ENCODE data around the gene DUSP22.

The DUSP22 gene

DNA sequence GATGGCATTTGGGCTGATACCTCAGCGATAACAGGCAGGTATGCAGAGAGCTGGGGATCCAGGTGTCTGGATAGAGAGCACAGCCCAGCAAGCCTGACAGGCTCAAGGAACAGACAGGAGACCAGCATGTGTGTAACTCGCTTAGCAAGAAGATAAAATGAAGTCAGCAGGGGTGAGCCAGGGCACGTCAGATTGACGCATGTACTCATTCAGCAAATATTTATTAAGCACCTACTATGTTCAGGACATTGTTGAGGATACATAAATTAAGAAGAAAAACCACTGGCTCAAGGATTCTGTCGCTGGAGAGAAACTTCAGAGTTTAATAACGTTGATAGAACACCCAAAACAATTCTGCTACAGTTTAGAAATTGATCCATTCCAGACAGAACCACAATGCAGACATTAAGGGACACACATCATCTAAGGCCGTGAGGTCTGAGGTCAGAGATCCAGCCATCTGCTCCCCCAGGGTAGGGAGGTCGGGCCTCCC, 1.0 kb upstream of the DUSP22 start:
- WGBS, result 61% methylated on average over 8 of the region's 8 CpGs
- Histone ChIP-seq H2BK15ac (ENCODE audit: low read depth, poor library complexity, severe bottlenecking) (no peak overlapping the region), H2AK5ac (ENCODE audit: low read length, severe bottlenecking) (no peak overlapping the region), H3K36me3 (ENCODE audit: control insufficient read depth in 1 of 2, insufficient read depth in 2 of 2, low read depth in 1 of 2, low read length in 2 of 2) (no peaks in the 10 kb centered on the region), H2BK5ac (ENCODE audit: low read depth, low read length, poor library complexity, severe bottlenecking) (no peak overlapping the region), H2AFZ (ENCODE audit: low read depth, low read length) (peak overlapping the region; percentile 59), H3K23ac (ENCODE audit: low read length in 2 of 2) (no peak overlapping the region), H3K4me1 (ENCODE audit: control insufficient read depth, insufficient read depth, low read depth, low read length) (peaks cover 3% of the 10 kb centered on the region), H3K4me3 (ENCODE audit: insufficient read depth in 1 of 2, low read depth in 1 of 2, low read length in 2 of 2) (peak overlapping the region; percentile 84 to 86), H4K8ac (ENCODE audit: low read length) (peak overlapping the region; percentile 92), H2BK12ac (ENCODE audit: low read length in 2 of 2) (no peak overlapping the region), H3K14ac (ENCODE audit: low read length in 2 of 2) (peak overlapping the region in 1 of 2 experiments; percentile 37), H3K27ac (ENCODE audit: low read length, poor library complexity, severe bottlenecking) (peak overlapping the region; percentile 89), H3K18ac (ENCODE audit: low read depth in 1 of 2, low read length in 2 of 2) (peak overlapping the region; percentile 80 to 87), H3K9ac (ENCODE audit: low read length) (peak overlapping the region; percentile 93), H4K91ac (ENCODE audit: low read length) (peak overlapping the region; percentile 65), H3K4me2 (ENCODE audit: low read length, poor library complexity, severe bottlenecking) (peak overlapping the region; percentile 81), H3K9me3 (ENCODE audit: control insufficient read depth, low read length) (no peaks in the 10 kb centered on the region), H3K79me1 (replicated peaks; ENCODE audit: low read length, poor library complexity, severe bottlenecking) (peaks cover 6% of the 10 kb centered on the region), H2BK120ac (ENCODE audit: low read depth, low read length) (no peak overlapping the region), H3K27me3 (ENCODE audit: control insufficient read depth in 1 of 2, insufficient read depth in 1 of 2, low read length in 2 of 2) (peaks cover 0 to 8% of the 10 kb centered on the region in 2 experiments), H3K4ac (ENCODE audit: low read depth in 1 of 2, low read length in 2 of 2) (peak overlapping the region in 1 of 2 experiments; percentile 56)
- no peak for DNase-seq

DNA sequence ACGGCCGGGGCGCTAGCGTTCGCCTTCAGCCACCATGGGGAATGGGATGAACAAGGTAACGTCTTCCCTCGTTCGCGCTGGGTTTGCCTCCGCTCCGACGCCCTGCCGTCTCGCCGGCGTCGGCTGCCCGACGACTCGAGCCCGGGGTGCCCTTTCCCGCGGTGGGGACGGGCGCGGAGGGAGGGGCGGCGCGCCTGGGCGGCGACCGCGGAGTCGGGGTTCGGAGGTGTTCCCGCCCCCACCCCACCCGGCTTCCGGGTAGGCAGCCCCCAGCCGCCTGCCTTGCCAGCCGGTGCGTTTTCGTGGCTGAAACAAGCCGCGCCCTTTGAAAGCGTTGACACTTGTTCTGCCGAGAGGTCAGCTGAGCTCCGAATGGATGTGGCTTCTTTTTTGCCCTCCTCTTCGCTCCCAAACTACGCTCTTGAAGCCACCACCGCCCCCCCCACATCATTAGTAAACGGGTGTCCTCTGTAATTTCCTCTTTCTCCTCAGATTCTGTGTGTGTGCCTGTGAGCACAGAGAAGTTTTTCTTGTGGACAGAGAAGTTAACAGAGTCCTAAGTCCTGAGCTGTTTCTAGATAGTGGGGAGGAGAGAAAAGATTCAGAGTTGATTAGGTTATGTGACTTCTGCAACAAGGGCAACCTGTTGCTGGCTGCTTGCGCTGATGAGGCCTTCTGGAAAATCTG, 362 bp downstream of the DUSP22 start:
- Histone ChIP-seq H3K79me1 (replicated peaks; ENCODE audit: low read length, poor library complexity, severe bottlenecking) (peaks cover 10% of the 10 kb centered on the region), H3K23ac (ENCODE audit: low read length in 2 of 2) (peak overlapping the region in 1 of 2 experiments; percentile 36), H3K4me2 (ENCODE audit: low read length, poor library complexity, severe bottlenecking) (peak overlapping the region; percentile 67), H3K14ac (ENCODE audit: low read length in 2 of 2) (peak overlapping the region in 1 of 2 experiments; percentile 97), H3K36me3 (ENCODE audit: control insufficient read depth in 1 of 2, insufficient read depth in 2 of 2, low read depth in 1 of 2, low read length in 2 of 2) (no peaks in the 10 kb centered on the region), H3K18ac (ENCODE audit: low read depth in 1 of 2, low read length in 2 of 2) (peak overlapping the region; percentile 47 to 98), H3K27ac (ENCODE audit: low read length, poor library complexity, severe bottlenecking) (peak overlapping the region; percentile 48), H2AFZ (ENCODE audit: low read depth, low read length) (peak overlapping the region; percentile 84), H3K4me1 (ENCODE audit: control insufficient read depth, insufficient read depth, low read depth, low read length) (peaks cover 5% of the 10 kb centered on the region), H3K4ac (ENCODE audit: low read depth in 1 of 2, low read length in 2 of 2) (peak overlapping the region; percentile 16 to 68), H2BK120ac (ENCODE audit: low read depth, low read length) (no peak overlapping the region), H2BK12ac (ENCODE audit: low read length in 2 of 2) (peak overlapping the region in 1 of 2 experiments; percentile 67), H2AK5ac (ENCODE audit: low read length, severe bottlenecking) (no peak overlapping the region), H2BK5ac (ENCODE audit: low read depth, low read length, poor library complexity, severe bottlenecking) (no peak overlapping the region), H2BK15ac (ENCODE audit: low read depth, poor library complexity, severe bottlenecking) (no peak overlapping the region), H4K91ac (ENCODE audit: low read length) (peak overlapping the region; percentile 91), H3K4me3 (ENCODE audit: insufficient read depth in 1 of 2, low read depth in 1 of 2, low read length in 2 of 2) (peak overlapping the region; percentile 83 to 86), H4K8ac (ENCODE audit: low read length) (peak overlapping the region; percentile 10), H3K9ac (ENCODE audit: low read length) (peak overlapping the region; percentile 93), H3K9me3 (ENCODE audit: control insufficient read depth, low read length) (no peaks in the 10 kb centered on the region), H3K27me3 (ENCODE audit: control insufficient read depth in 1 of 2, insufficient read depth in 1 of 2, low read length in 2 of 2) (peaks cover 0 to 8% of the 10 kb centered on the region in 2 experiments)
- peak; percentile 59 for DNase-seq
- 46% methylated on average over 52 of the region's 52 CpGs for WGBS

DNA sequence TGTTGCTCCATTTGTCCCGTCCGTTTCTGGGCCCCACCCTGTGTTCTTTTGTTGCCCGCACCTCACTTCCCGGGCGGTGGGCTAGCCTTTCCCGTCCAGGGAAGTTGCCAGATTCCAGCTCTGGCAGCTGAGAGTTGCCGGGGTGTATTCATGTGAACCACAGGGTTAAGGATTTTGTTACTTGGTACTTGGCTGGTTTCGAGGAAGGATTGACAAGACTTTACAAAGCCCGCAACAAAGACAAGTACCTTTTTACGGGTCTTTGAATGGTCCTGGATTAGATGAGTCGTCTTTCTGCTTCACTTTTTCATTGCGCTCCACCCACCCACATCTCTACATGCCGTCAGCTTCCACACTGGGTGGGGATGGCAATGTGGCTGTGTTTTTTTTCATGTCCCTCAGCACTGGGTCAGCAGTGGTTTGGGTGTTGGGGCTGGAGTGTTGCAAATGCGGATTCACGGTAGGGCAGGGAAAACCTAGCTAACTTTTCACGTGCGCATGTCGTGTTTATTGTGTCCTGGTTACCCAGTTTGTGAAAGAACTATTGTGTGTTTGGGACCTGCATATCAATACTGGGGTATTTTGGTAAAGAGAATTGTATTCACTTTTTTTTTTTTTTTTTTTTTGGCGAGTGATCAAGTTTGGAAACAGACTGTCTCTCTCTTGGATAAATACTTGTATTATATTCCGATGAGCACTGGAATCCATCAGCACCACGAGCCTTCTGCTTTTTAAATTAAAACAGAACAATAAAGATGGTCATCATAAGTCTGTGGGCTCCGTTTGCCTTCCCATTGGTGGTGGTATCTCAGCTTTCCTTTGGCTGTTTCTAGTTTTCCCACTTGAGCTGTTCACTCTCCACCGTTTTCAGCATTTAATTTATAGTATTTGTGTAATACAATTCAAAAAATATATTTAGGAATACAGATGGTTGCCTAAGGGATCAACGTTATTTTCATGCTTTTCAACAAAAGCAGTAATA, 1.2 kb downstream of the DUSP22 start:
- peak overlapping the region in 1 of 2 experiments; percentile 38 for H3K18ac ChIP-seq (ENCODE audit: low read depth in 1 of 2, low read length in 2 of 2)
- WGBS, result 63% methylated on average over 20 of the region's 24 CpGs

More for the DNA sequence above, 1.2 kb downstream of the DUSP22 start:
- Histone ChIP-seq H4K91ac (ENCODE audit: low read length) (peak overlapping the region; percentile 20), H3K23ac (ENCODE audit: low read length in 2 of 2) (peak overlapping the region in 1 of 2 experiments; percentile 36), H3K9ac (ENCODE audit: low read length) (peak overlapping the region; percentile 93), H2BK12ac (ENCODE audit: low read length in 2 of 2) (no peak overlapping the region), H3K9me3 (ENCODE audit: control insufficient read depth, low read length) (no peaks in the 10 kb centered on the region), H3K4me2 (ENCODE audit: low read length, poor library complexity, severe bottlenecking) (peak overlapping the region; percentile 67), H3K27me3 (ENCODE audit: control insufficient read depth in 1 of 2, insufficient read depth in 1 of 2, low read length in 2 of 2) (peaks cover 0 to 8% of the 10 kb centered on the region in 2 experiments), H3K27ac (ENCODE audit: low read length, poor library complexity, severe bottlenecking) (peak overlapping the region; percentile 48), H3K36me3 (ENCODE audit: control insufficient read depth in 1 of 2, insufficient read depth in 2 of 2, low read depth in 1 of 2, low read length in 2 of 2) (no peaks in the 10 kb centered on the region), H2BK120ac (ENCODE audit: low read depth, low read length) (peak overlapping the region; percentile 23), H4K8ac (ENCODE audit: low read length) (peak overlapping the region; percentile 70), H2BK5ac (ENCODE audit: low read depth, low read length, poor library complexity, severe bottlenecking) (no peak overlapping the region), H3K4me3 (ENCODE audit: insufficient read depth in 1 of 2, low read depth in 1 of 2, low read length in 2 of 2) (peak overlapping the region; percentile 83 to 86), H3K4ac (ENCODE audit: low read depth in 1 of 2, low read length in 2 of 2) (peak overlapping the region; percentile 20 to 63), H2BK15ac (ENCODE audit: low read depth, poor library complexity, severe bottlenecking) (no peak overlapping the region), H3K14ac (ENCODE audit: low read length in 2 of 2) (no peak overlapping the region), H2AK5ac (ENCODE audit: low read length, severe bottlenecking) (no peak overlapping the region), H2AFZ (ENCODE audit: low read depth, low read length) (peak overlapping the region; percentile 1), H3K79me1 (replicated peaks; ENCODE audit: low read length, poor library complexity, severe bottlenecking) (peaks cover 10% of the 10 kb centered on the region), H3K4me1 (ENCODE audit: control insufficient read depth, insufficient read depth, low read depth, low read length) (peaks cover 5% of the 10 kb centered on the region)
- DNase-seq, result peak; percentile 58
